ENCODE data around the gene NEURL1B. TPM values are rescaled to one million over a fixed set of nuclear protein-coding genes. Genes with fewer than 3 reads are reported as not detected.

NEURL1B gene
- total and polyA plus RNA-seq, 2 experiments from 2014 or later = 0.65 to 5.8 TPM

- Histone ChIP-seq H2AFZ (no peak overlapping the region), H3K9me3 (ENCODE audit: low read depth) (no peaks in the 10 kb centered on the region)
- no peak for DNase-seq (ENCODE audit: low spot score)
These were observed 3.9 kb upstream of the NEURL1B start for GRCh38 chr5:172637110-172637580.

DNA sequence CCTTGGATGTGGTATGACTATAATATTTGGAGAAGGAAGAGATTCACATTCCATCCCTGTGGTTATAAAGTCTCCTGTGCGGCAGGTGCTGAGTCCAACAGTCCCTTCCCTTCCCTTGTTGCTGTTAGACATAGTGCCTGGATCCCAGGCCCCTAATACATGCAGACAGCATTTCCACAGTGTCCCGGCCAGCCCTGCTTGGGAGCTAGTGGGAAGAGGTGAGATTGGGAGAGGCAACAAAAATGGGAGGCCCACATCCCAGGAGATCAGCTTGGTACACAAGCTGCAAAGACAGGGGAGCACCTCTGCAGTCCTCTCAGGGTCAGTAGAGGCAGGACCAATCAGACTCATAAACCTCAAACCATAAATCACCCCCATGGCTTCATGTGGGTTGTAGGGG is 3.3 kb upstream of the NEURL1B start:
- Histone ChIP-seq H3K36me3 (replicated peaks; ENCODE audit: insufficient read depth, low read depth) (no peaks in the 10 kb centered on the region), H3K9me2 (replicated peaks; ENCODE audit: insufficient read depth) (no peaks in the 10 kb centered on the region), H3K27me3 (peaks cover 10% of the 10 kb centered on the region), H2AFZ (no peak overlapping the region), H3K4me2 (no peak overlapping the region), H3K9me3 (ENCODE audit: low read depth) (no peaks in the 10 kb centered on the region), H3K4me3 (no peak overlapping the region), H3K4me1 (ENCODE audit: insufficient read depth) (peaks cover 5% of the 10 kb centered on the region), H4K20me1 (ENCODE audit: insufficient read depth, poor library complexity, severe bottlenecking) (no peaks in the 10 kb centered on the region), H3K79me2 (no peaks in the 10 kb centered on the region), H3K27ac (no peak overlapping the region)
- no peak for DNase-seq (ENCODE audit: low spot score)
- no peak for TF ChIP-seq EZH2 (IDR thresholded peaks at IDR 0.05; ENCODE audit: borderline replicate concordance)
- WGBS (ENCODE audit: low lambda C conversion rate, missing lambda C conversion rate) = 92% methylated on average over 2 of the region's 2 CpGs

More at GRCh38 chr5:172637110-172637580, 3.9 kb upstream of the NEURL1B start:
- no peaks in the 10 kb centered on the region for H4K20me1 ChIP-seq (ENCODE audit: insufficient read depth, poor library complexity, severe bottlenecking)
- H3K36me3 ChIP-seq (replicated peaks; ENCODE audit: insufficient read depth, low read depth) = no peaks in the 10 kb centered on the region
- peaks cover 5% of the 10 kb centered on the region for H3K4me1 ChIP-seq (ENCODE audit: insufficient read depth)
- no peaks in the 10 kb centered on the region for H3K9me2 ChIP-seq (replicated peaks; ENCODE audit: insufficient read depth)
- no peaks in the 10 kb centered on the region for H3K79me2 ChIP-seq
- 75% methylated on average over 10 of the region's 10 CpGs for WGBS (ENCODE audit: low lambda C conversion rate, missing lambda C conversion rate)
- peaks cover 10% of the 10 kb centered on the region for H3K27me3 ChIP-seq
- TF ChIP-seq EZH2phosphoT487 (IDR thresholded peaks at IDR 0.05; ENCODE audit: low read depth, severe bottlenecking, unreplicated experiment) (no peak), CTCF (IDR thresholded peaks at IDR 0.05; ENCODE audit: poor library complexity) (no peak), EZH2 (IDR thresholded peaks at IDR 0.05; ENCODE audit: borderline replicate concordance) (no peak)
- no peak overlapping the region for H3K4me2 ChIP-seq
- no peak overlapping the region for H3K27ac ChIP-seq
- no peak overlapping the region for H3K4me3 ChIP-seq

DNA sequence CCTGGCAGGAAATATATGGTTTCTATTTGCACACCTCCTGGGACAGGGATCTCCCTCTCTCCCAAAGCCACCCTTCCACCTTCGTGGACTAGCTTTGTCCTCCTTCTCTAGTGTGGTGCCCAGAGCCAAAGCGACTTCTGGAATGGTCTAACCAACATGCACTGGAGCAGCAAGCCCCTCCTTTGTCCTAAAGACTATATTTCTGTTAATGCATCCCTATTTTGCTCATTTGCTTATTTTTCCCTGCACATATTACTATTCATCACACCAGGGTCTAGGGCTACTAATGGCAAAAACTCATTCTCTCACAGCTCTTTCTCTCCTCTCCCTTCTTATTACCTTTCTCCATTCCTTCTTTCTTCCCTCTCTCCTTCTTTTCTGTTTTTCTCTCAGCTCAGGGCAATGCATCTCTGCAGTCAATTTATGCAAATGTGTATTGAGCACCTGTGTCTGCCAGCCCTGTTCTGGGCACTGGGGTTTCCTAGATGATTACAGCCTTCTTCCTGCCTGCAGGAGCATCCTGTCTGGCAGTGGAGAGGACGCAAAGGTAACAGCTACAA is 2.8 kb upstream of the NEURL1B start:
- H3K27me3 ChIP-seq = peaks cover 10% of the 10 kb centered on the region
- no peaks in the 10 kb centered on the region for H3K36me3 ChIP-seq (replicated peaks; ENCODE audit: insufficient read depth, low read depth)
- no peaks in the 10 kb centered on the region for H3K9me2 ChIP-seq (replicated peaks; ENCODE audit: insufficient read depth)
- 86% methylated on average over 3 of the region's 3 CpGs for WGBS (ENCODE audit: low lambda C conversion rate, missing lambda C conversion rate)
- no peak for DNase-seq (ENCODE audit: low spot score)
- H2AFZ ChIP-seq = no peak overlapping the region
- H3K4me2 ChIP-seq = no peak overlapping the region
- H4K20me1 ChIP-seq (ENCODE audit: insufficient read depth, poor library complexity, severe bottlenecking) = no peaks in the 10 kb centered on the region
- peaks cover 5% of the 10 kb centered on the region for H3K4me1 ChIP-seq (ENCODE audit: insufficient read depth)
- no peaks in the 10 kb centered on the region for H3K9me3 ChIP-seq (ENCODE audit: low read depth)
- no peak overlapping the region for H3K4me3 ChIP-seq
- TF ChIP-seq CTCF (IDR thresholded peaks at IDR 0.05; ENCODE audit: poor library complexity) = no peak
- TF ChIP-seq EZH2phosphoT487 (IDR thresholded peaks at IDR 0.05; ENCODE audit: low read depth, severe bottlenecking, unreplicated experiment) = no peak
- TF ChIP-seq EZH2 (IDR thresholded peaks at IDR 0.05; ENCODE audit: borderline replicate concordance) = no peak
- no peak overlapping the region for H3K27ac ChIP-seq
- H3K79me2 ChIP-seq = no peaks in the 10 kb centered on the region

GRCh38 chr5:172640139-172640538 is 924 bp upstream of the NEURL1B start:
- Histone ChIP-seq H3K4me2 (peak overlapping the region; percentile 97), H3K9me3 (ENCODE audit: low read depth) (no peaks in the 10 kb centered on the region), H3K4me3 (no peak overlapping the region), H2AFZ (no peak overlapping the region), H3K4me1 (ENCODE audit: insufficient read depth) (peaks cover 5% of the 10 kb centered on the region), H4K20me1 (ENCODE audit: insufficient read depth, poor library complexity, severe bottlenecking) (no peaks in the 10 kb centered on the region), H3K27me3 (peaks cover 10% of the 10 kb centered on the region), H3K9me2 (replicated peaks; ENCODE audit: insufficient read depth) (no peaks in the 10 kb centered on the region), H3K36me3 (replicated peaks; ENCODE audit: insufficient read depth, low read depth) (no peaks in the 10 kb centered on the region), H3K79me2 (no peaks in the 10 kb centered on the region), H3K27ac (no peak overlapping the region)
- TF ChIP-seq EZH2 (IDR thresholded peaks at IDR 0.05; ENCODE audit: borderline replicate concordance) (no peak), CTCF (IDR thresholded peaks at IDR 0.05; ENCODE audit: poor library complexity) (no peak), EZH2phosphoT487 (IDR thresholded peaks at IDR 0.05; ENCODE audit: low read depth, severe bottlenecking, unreplicated experiment) (no peak)
- 88% methylated on average over 5 of the region's 5 CpGs for WGBS (ENCODE audit: low lambda C conversion rate, missing lambda C conversion rate)
- DNase-seq (ENCODE audit: low spot score) = no peak

Measured in hepatocyte (in vitro differentiated cells).